ENCODE measurements around the gene LINC01488. TPM values are rescaled to one million over a fixed set of nuclear protein-coding genes. Genes with fewer than 3 reads are reported as not detected.

Gene LINC01488
- total RNA-seq, 1 experiment from 2014 or later, result not detected

- in situ Hi-C loops (cut with HindIII; ENCODE audit: low sequenced_read_pairs), result no loop called here
- DNase-seq (ENCODE audit: low spot score), result no peak
Observed at GRCh38 chr11:69473276-69473845, 8.1 kb upstream of the LINC01488 start.

- in situ Hi-C loops (cut with HindIII; ENCODE audit: low sequenced_read_pairs), result no loop called here
- DNase-seq (ENCODE audit: low spot score), result no peak
Observed at GRCh38 chr11:69474736-69475135, 6.7 kb upstream of the LINC01488 start.

GRCh38 chr11:69475141-69475865, 6.2 kb upstream of the LINC01488 start:
- in situ Hi-C loops (cut with HindIII; ENCODE audit: low sequenced_read_pairs), result no loop called here
- DNase-seq (ENCODE audit: low spot score), result no peak

GRCh38 chr11:69475866-69476471, 5.5 kb upstream of the LINC01488 start:
- no peak for DNase-seq (ENCODE audit: low spot score)
- in situ Hi-C loops (cut with HindIII; ENCODE audit: low sequenced_read_pairs), result no loop called here

- in situ Hi-C loops (cut with HindIII; ENCODE audit: low sequenced_read_pairs), result no loop called here
- DNase-seq (ENCODE audit: low spot score), result no peak
Observed at GRCh38 chr11:69476509-69476961, 4.9 kb upstream of the LINC01488 start.

GRCh38 chr11:69477086-69477485, 4.4 kb upstream of the LINC01488 start:
- in situ Hi-C loops (cut with HindIII; ENCODE audit: low sequenced_read_pairs), result no loop called here
- no peak for DNase-seq (ENCODE audit: low spot score)

GRCh38 chr11:69479591-69480271, 1.7 kb upstream of the LINC01488 start:
- no peak for DNase-seq (ENCODE audit: low spot score)
- in situ Hi-C loops (cut with HindIII; ENCODE audit: low sequenced_read_pairs), result no loop called here

GRCh38 chr11:69480547-69481392, 693 bp upstream of the LINC01488 start:
- in situ Hi-C loops (cut with HindIII; ENCODE audit: low sequenced_read_pairs), result no loop called here
- no peak for DNase-seq (ENCODE audit: low spot score)

- DNase-seq (ENCODE audit: low spot score), result no peak
- in situ Hi-C loops (cut with HindIII; ENCODE audit: low sequenced_read_pairs), result no loop called here
Observed at GRCh38 chr11:69482322-69482721, 859 bp downstream of the LINC01488 start.

- in situ Hi-C loops (cut with HindIII; ENCODE audit: low sequenced_read_pairs), result no loop called here
- DNase-seq (ENCODE audit: low spot score), result no peak
Observed at GRCh38 chr11:69483170-69483569, 1.7 kb downstream of the LINC01488 start.

GRCh38 chr11:69483691-69484426, 2.4 kb downstream of the LINC01488 start:
- DNase-seq (ENCODE audit: low spot score), result no peak
- in situ Hi-C loops (cut with HindIII; ENCODE audit: low sequenced_read_pairs), result no loop called here

GRCh38 chr11:69484427-69485259, 3.2 kb downstream of the LINC01488 start:
- in situ Hi-C loops (cut with HindIII; ENCODE audit: low sequenced_read_pairs), result no loop called here
- no peak for DNase-seq (ENCODE audit: low spot score)

- in situ Hi-C loops (cut with HindIII; ENCODE audit: low sequenced_read_pairs), result no loop called here
- DNase-seq (ENCODE audit: low spot score), result no peak
Observed at GRCh38 chr11:69485337-69486041, 4.0 kb downstream of the LINC01488 start.

- in situ Hi-C loops (cut with HindIII; ENCODE audit: low sequenced_read_pairs), result no loop called here
- DNase-seq (ENCODE audit: low spot score), result no peak
Observed at GRCh38 chr11:69486056-69486772, 4.8 kb downstream of the LINC01488 start.

GRCh38 chr11:69486773-69487291, 5.4 kb downstream of the LINC01488 start:
- in situ Hi-C loops (cut with HindIII; ENCODE audit: low sequenced_read_pairs), result no loop called here
- no peak for DNase-seq (ENCODE audit: low spot score)

- in situ Hi-C loops (cut with HindIII; ENCODE audit: low sequenced_read_pairs), result no loop called here
- no peak for DNase-seq (ENCODE audit: low spot score)
Observed at GRCh38 chr11:69487391-69487790, 5.9 kb downstream of the LINC01488 start.
